Peyer's patch (tissue), 4 donors: ENCODE results near the gene ATP5F1E.
"Not testable (repeated sequence)": the region's sequence is repeated elsewhere in the genome, so short reads cannot be mapped to it uniquely, and the experiment has no call there.

Experiments used
- POLR2A ChIP-seq, 2 donors: fragments of 450-650 bp; IDR thresholded peaks; one replicate each; pipeline ENCODE4 v1.5.1; 2017; ENCODE audit warnings: antibody characterized with exemption in 2 of 2, mild to moderate bottlenecking in 2 of 2, moderate library complexity in 2 of 2
- TF ChIP-seq, protein P1 (sequence below), 6 experiments: fragments of 450-650 bp in 4 of 6; fragments of 200-600 bp in 2 of 6; sonication (generic) in 1 of 6; IDR thresholded peaks; one replicate each; pipeline ENCODE4 v1.5.1; 2017 to 2019; ENCODE audit warnings: antibody characterized with exemption in 6 of 6, mild to moderate bottlenecking in 3 of 6, moderate library complexity in 1 of 6

DNA sequence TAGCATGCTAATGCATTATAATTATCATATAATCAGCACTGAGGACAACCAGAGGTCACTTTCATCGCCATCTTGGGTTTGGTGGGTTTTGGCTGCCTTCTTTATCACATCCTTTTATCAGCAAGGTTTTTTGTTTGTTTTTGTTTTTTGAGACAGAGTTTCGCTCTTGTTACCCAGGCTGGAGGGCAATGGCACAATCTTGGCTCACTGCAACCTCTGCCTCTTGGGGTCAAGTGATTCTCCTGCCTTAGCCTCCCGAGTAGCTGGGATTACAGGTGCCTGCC is 20.3 kb downstream of the ATP5F1E start:
- TF ChIP-seq, protein P1, sequence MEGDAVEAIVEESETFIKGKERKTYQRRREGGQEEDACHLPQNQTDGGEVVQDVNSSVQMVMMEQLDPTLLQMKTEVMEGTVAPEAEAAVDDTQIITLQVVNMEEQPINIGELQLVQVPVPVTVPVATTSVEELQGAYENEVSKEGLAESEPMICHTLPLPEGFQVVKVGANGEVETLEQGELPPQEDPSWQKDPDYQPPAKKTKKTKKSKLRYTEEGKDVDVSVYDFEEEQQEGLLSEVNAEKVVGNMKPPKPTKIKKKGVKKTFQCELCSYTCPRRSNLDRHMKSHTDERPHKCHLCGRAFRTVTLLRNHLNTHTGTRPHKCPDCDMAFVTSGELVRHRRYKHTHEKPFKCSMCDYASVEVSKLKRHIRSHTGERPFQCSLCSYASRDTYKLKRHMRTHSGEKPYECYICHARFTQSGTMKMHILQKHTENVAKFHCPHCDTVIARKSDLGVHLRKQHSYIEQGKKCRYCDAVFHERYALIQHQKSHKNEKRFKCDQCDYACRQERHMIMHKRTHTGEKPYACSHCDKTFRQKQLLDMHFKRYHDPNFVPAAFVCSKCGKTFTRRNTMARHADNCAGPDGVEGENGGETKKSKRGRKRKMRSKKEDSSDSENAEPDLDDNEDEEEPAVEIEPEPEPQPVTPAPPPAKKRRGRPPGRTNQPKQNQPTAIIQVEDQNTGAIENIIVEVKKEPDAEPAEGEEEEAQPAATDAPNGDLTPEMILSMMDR (IDR thresholded peaks at IDR 0.05) = not testable (repeated sequence)
- TF ChIP-seq POLR2A (IDR thresholded peaks at IDR 0.05) = not testable (repeated sequence)
